ENCODE measurements around the gene DDX19B. TPM values are rescaled to one million over a fixed set of nuclear protein-coding genes. Genes with fewer than 3 reads are reported as not detected.

The DDX19B gene
- 10 to 100 TPM; 31.3 to 31.7 TPM for total RNA-seq

GRCh38 chr16:70298988-70299938, at the start of gene DDX19B:
TSS of gene DDX19B (plus strand) at chr16:70299186. CDS start at chr16:70299298, 112 bp downstream.

GRCh38 chr16:70251629-70252354, 47.2 kb upstream of the DDX19B start, which contains the start of gene EXOSC6:
TSS of gene EXOSC6 (minus strand) at chr16:70251940. CDS start at chr16:70251900, 40 bp downstream.

GRCh38 chr16:70289229-70290094, 9.5 kb upstream of the DDX19B start, which contains the start of gene AARS1:
TSS of gene AARS1 (minus strand) at chr16:70289506. CDS start at chr16:70282763, 6,743 bp downstream.

Other genes starting within 250 kb of the DDX19B start
- 10 to 100 TPM; 23.8 to 25.1 TPM for gene PDPR, start 184.9 kb upstream of the DDX19B start, total RNA-seq
- under 1 TPM; 0.38 to 0.48 TPM for gene CLEC18C, start 125.4 kb upstream of the DDX19B start, total RNA-seq
- 10 to 100 TPM; 25.7 to 25.8 TPM for gene EXOSC6, start 47.2 kb upstream of the DDX19B start, total RNA-seq
- gene AARS1, start 9.7 kb upstream of the DDX19B start, total RNA-seq, result 10 to 100 TPM; 87.7 to 89.4 TPM
- 10 to 100 TPM; 29.6 to 35.0 TPM for gene DDX19A, start 47.7 kb downstream of the DDX19B start, total RNA-seq
- 10 to 100 TPM; 24.9 to 25.7 TPM for gene ST3GAL2, start 139.9 kb downstream of the DDX19B start, total RNA-seq
- gene FCSK, start 155.4 kb downstream of the DDX19B start, total RNA-seq, result 10 to 100 TPM; 19.7 to 21.9 TPM
- gene COG4, start 224.4 kb downstream of the DDX19B start, total RNA-seq, result 10 to 100 TPM; 63.0 to 67.4 TPM
- 100 to 1,000 TPM; 250 to 293 TPM for gene SF3B3, start 224.6 kb downstream of the DDX19B start, total RNA-seq

Data from activated naive CD4-positive, alpha-beta T cell treated with anti-CD3 and anti-CD28 coated beads, Interleukin-2, amount 10 ng/mL, durations not matched to agents 5 hours and 36 hours (primary cell).